HCEC 1CT (cell line): ENCODE results near the gene OR56B4.
"Not testable (repeated sequence)": the region's sequence is repeated elsewhere in the genome, so short reads cannot be mapped to it uniquely, and the experiment has no call there.

Experiments used
- DNase-seq: peaks from one replicate; pipeline ENCODE4 v3.0.0-alpha.2; 2017

Gene OR56B4

GRCh38 chr11:6107384-6107783, at the start of gene OR56B4:
TSS of gene OR56B4 (plus strand) at chr11:6107684. CDS start at chr11:6107779, 95 bp downstream.
- DNase-seq: not testable (repeated sequence)

- no peak for DNase-seq
Measured at GRCh38 chr11:6061475-6061874, 46.0 kb upstream of the OR56B4 start.

- no peak for DNase-seq
Measured at GRCh38 chr11:6062691-6063358, 44.7 kb upstream of the OR56B4 start.

GRCh38 chr11:6067502-6067901, 40.0 kb upstream of the OR56B4 start:
- no peak for DNase-seq

GRCh38 chr11:6076443-6076842, 31.0 kb upstream of the OR56B4 start:
- not testable (repeated sequence) for DNase-seq

GRCh38 chr11:6077723-6078122, 29.8 kb upstream of the OR56B4 start:
- no peak for DNase-seq

GRCh38 chr11:6079463-6079862, 28.0 kb upstream of the OR56B4 start:
- no peak for DNase-seq

- DNase-seq: no peak
Measured at GRCh38 chr11:6083129-6083528, 24.4 kb upstream of the OR56B4 start.

- DNase-seq: no peak
Measured at GRCh38 chr11:6084587-6084986, 22.9 kb upstream of the OR56B4 start.

- no peak for DNase-seq
Measured at GRCh38 chr11:6094186-6094585, 13.3 kb upstream of the OR56B4 start.

GRCh38 chr11:6095798-6096197, 11.7 kb upstream of the OR56B4 start:
- DNase-seq: no peak

- no peak for DNase-seq
Measured at GRCh38 chr11:6096417-6096816, 11.1 kb upstream of the OR56B4 start.

GRCh38 chr11:6099577-6099976, 7.9 kb upstream of the OR56B4 start:
- DNase-seq: no peak

- DNase-seq: no peak
Measured at GRCh38 chr11:6110011-6110410, 2.5 kb downstream of the OR56B4 start.

GRCh38 chr11:6111673-6112072, 4.2 kb downstream of the OR56B4 start:
- no peak for DNase-seq

- DNase-seq: no peak
Measured at GRCh38 chr11:6116638-6117037, 9.2 kb downstream of the OR56B4 start.

- DNase-seq: no peak
Measured at GRCh38 chr11:6124245-6124644, 16.8 kb downstream of the OR56B4 start.

- DNase-seq: no peak
Measured at GRCh38 chr11:6127881-6128280, 20.4 kb downstream of the OR56B4 start.

- no peak for DNase-seq
Measured at GRCh38 chr11:6129011-6129410, 21.5 kb downstream of the OR56B4 start.

- DNase-seq: no peak
Measured at GRCh38 chr11:6129635-6130034, 22.2 kb downstream of the OR56B4 start.

GRCh38 chr11:6132431-6132830, 24.9 kb downstream of the OR56B4 start:
- no peak for DNase-seq

- DNase-seq: not testable (repeated sequence)
Measured at GRCh38 chr11:6135936-6136335, 28.5 kb downstream of the OR56B4 start.

GRCh38 chr11:6142936-6143335, 35.5 kb downstream of the OR56B4 start:
- no peak for DNase-seq

GRCh38 chr11:6143737-6144136, 36.3 kb downstream of the OR56B4 start:
- DNase-seq: not testable (repeated sequence)

- no peak for DNase-seq
Measured at GRCh38 chr11:6151117-6151516, 43.6 kb downstream of the OR56B4 start.
